ENCODE data around the gene TMEM121B.
"Not testable (repeated sequence)": the region's sequence is repeated elsewhere in the genome, so short reads cannot be mapped to it uniquely, and the experiment has no call there.

The TMEM121B gene

DNA sequence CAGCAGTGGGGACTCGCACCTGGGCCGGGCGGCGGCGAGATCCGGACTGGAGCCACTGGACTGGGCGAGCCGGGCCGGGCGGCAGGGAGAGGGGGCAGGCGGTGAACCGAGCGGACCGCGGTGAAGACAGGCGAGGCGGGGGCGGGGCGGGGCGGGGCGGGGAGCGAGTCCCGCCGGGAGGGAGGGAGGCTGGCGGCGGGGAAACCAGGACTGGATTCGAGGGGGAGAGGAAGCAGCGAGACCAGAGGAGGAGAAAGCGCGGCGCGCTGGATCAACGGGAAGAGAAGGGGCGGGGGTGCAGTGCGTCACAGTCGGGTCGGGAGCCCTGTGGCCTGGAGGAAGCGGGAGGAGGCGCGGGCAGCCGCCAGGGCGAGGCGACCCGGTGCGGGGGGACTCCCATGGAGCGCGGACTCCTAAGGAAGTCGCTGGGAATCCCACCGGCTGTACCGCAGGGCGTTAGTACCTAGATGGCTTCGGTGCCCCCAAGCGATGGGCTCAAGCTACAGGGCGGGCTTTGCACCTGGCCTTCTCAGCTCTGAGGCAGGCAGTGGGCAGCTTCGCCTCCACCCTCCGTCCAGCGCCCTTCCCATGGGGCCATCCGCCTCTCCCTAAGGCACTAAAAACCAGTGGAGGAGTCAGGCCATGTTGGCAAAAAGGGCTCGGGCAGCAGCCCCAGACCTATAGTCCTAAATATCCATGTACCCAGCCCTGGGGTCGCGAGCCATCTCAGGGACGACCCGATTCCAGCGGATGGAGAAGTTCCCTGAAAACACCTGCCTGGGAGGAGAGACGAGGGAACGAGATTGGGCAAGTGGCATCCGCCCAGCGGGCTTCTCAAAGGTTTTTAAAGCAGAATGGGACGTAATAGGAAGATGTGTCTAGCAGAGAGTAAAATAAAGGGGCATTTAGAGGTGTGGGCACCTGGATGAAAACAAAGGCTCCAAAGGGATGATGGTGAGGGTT is at the start of gene TMEM121B:
TSS of gene TMEM121B (minus strand) at position 128 of the 963 bp plus-strand sequence. CDS start 233 bp downstream, outside the sequence.
- DNase-seq = peak; percentile 22

DNA sequence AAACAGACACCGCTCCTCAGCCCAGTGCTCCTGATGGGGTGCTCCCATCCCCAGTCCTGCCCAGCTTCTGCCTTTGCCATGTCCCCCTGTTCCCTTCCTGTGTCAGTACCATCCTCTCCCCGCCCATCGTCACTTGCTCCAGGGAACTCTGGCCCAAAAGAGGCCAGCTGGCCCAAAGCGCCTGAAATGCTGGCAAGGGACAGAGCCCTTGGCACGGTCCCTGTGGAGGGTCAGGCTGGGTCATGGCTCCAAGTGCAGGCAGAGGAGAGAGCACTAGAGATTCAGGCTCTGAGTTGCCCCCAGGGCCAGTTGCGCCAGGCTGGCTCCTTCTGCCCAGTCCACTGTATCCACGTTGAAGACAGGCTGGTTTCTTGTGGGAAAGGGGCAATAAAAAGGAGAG is 46.3 kb upstream of the TMEM121B start:
- DNase-seq = no peak

DNA sequence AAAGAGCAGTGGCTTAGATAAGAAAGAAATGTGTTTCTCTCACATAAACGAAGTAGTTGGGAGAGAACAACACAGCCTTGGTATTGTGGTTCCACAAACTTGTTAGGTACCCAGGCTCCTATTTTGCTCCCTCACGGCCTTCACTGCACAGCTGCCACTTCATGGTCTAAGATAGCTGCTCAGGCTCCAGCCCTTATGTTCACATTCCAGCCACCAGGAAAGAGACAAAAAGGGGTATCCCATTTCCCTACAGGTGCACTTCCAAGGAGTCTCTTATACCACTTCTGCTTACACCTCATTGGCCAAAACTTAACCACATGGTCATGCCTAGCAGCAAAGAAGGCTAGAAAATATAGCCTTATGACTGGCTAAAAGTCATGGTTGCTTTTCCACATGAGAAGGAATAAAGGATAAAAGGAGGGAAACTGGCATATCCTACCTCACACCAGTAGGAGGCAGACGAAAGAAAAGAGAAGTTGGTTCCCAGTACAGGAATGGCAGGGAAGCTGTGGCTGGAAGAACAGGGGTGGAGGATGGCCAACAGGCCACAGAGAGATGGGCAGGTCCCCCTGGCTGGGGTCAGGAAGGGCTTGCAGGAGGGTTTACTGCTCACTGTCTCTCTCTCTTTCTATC is 43.3 kb upstream of the TMEM121B start:
- DNase-seq = no peak

DNA sequence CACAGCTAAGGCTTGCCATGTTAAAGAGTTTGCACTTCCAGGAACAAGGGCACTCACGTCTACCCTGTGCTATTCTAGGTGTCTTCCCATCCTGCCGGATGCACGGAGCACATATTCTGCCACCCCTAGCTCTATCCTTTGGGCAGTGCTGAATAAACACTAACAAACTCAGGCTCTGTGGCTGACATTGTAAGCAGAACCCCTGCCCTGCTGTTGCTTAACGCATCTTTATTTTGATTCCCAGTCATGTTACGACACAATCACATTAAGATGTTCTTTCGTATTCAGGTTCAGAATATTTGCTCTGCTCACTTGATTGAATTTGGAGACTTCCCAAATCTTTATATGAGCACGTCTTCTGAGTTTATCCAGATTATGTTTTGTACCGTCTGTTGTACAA is 41.6 kb upstream of the TMEM121B start:
- DNase-seq = no peak

DNA sequence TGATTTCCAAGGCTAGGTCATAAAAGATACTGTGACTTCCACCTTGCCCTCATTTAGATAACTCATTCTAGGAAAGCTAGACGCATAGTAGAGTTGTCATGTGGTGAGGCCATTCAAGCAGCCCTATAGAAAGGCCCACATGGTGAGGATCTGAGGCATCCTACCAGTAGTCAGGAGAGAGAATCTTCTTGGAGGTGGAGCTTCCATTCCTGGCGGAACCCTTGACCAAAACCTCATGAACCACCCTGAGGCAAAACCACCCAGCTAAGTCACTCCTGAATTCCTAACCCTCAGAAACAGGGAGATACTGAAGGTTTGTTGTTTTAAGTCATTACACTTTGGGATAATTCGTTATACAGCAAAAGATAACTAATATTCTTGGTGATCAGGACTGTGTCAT is 40.8 kb upstream of the TMEM121B start:
- no peak for DNase-seq

DNA sequence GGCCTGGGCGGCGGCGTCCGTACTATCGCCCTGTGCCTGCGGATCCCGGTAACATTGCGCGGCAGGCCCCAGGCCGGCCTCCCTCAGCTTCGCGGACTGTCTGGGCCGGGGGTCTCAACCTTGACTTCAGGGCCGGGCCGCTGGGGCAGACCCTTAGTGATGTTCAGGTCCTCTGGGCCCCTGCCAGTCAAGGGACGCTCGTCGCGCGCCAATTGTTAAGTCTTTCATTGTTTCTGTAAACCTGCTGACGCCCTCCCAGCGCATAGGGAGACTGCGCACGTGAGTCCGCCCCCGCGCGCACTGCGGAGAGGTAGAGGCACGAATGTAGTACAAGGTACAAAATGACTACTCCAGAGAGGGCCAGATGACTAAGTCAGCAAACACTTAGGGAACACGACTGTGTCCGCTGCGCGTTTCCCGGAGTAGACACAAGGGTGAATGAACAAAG is 38.4 kb upstream of the TMEM121B start:
- DNase-seq = peak; percentile 80

DNA sequence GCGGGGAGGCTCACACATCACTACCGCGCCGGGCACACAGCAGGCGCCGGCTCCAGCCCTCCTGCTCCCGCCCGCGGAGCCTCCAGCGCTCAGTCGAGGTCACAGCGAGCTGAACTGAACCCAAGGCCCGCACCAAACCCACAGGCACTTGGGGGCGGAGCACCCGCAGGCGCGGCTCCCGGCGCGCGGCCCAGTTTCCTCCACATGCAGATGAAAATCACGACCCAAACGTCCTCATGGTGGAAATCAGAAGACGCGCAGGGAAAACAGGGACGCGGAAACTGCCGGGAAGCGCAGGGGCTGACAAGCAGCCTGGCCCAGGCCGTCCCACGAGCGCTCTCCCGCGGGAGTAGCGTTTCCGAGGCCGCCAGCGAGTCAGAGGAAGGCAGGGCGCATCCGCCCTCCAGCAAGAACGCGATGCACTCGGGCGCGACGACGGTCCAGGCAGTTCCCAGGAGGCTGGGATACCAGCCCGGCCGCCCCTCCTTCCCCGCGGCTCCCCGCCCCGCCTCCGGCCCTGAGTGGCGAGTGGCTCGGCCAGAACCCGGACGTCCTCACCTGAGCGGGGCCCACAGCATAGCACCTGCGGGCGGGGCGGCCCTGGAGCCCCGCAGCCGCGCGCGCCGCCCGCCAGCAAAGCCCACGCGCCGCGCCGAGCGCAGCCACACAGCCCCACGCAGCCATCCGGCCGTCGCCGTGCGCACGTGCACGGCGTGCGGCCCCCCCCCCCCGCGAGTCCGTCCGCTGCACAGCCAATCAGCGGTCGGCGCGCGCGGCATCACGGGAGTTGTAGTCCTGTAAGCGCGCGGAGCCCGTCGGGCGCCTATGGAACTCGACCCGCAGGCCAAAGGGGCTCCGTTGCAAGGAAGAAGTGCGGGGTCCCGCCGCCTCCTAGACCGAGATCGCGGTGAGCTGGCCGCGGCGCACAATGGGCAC is 37.7 kb upstream of the TMEM121B start, which contains the start of gene HDHD5:
TSS of gene HDHD5 (minus strand) at position 710 of the 936 bp plus-strand sequence. CDS start at position 684, 26 bp downstream.
- peak; percentile 93 for DNase-seq

DNA sequence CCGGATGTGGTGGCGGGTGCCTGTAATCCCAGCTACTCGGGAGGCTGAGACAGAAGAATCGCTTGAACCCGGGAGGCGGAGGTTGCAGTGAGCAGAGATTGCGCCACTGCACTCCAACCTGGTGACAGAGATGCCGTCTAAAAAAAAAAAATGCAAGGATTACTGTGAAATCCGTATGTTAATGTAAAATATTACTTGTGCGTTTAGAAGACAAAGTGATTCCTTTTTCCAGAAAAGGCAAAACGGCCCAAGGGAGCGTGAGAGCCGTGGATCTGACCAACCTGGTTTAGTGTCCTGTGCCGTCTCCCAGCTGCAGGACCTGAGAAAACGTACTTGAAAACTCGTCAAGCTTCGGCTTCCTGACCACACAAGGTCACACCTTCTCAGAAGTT is 37.0 kb upstream of the TMEM121B start:
- no peak for DNase-seq

DNA sequence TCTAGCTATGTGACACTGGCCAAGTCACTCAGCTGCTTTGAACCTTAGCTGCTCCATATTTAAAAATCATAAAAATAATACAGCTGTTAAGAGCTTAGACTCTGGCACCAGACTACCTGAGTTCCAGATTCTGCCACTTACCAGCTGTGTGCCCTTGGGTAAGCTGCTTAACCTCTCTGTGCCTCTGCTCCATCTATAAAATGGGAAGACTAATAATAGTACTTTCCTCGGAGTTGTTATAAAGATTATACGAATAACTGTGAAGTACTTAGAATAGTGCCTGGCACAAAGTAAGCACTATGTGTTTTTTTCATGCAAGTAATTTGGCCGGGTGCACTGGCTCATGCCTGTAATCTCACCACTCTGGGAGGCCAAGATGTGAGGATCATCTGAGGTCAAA is 36.6 kb upstream of the TMEM121B start:
- DNase-seq = no peak

DNA sequence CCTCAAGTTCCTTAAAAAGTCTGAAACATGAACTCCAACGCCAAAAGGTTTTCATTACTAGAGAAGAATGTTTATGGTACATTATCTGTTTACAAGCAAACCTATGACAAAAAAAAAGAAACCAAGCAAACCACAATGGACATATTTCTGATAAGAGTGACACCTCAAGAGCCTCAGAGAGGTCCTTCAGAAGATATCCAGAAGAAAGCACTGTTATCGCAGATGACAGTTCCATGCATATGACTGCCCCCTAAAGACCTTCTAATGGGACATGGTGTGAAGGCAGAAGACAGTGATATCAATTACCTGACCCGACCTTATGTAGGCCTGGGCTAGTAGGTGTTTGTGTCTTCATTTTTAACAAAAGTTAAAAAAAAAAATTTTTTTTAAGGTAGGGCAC is 34.8 kb upstream of the TMEM121B start:
- DNase-seq = no peak

DNA sequence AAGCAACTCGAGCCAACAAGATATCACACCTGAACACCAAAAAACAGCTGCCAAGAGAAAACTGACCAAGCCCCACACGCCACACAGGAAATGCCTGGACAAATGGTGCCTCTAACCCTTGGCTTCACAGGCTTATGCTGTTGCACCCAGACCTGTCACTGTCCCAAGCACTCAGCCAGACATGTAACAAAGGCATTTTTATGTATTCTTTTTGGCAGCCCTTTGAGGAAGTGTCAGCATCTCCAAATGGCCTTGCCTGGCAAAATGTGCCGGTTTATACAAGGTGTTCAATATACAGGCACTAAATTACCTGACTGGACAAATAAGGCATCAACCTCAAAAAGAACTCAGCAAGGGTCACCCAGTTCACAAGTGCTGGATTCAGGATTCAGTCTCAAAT is 31.8 kb upstream of the TMEM121B start:
- DNase-seq = no peak

DNA sequence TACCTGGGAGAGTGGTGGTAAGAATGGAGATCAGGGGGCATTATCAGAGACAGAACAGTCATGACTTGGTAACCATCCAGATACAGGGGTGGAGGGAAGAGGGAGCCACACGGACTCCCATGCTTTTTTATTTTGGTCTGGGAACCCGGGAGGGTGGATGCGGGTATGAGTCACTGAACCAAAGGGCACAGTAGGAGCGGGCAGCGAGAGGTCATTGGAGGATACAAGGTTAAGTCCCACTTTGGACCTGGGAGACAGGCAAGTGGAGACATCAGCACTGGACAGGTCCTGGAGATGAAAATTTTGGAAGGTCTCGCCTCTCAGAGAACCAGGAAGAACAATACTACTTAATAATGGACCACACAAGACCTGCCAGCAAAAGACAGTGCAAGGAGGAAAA is 31.2 kb upstream of the TMEM121B start:
- DNase-seq = no peak

DNA sequence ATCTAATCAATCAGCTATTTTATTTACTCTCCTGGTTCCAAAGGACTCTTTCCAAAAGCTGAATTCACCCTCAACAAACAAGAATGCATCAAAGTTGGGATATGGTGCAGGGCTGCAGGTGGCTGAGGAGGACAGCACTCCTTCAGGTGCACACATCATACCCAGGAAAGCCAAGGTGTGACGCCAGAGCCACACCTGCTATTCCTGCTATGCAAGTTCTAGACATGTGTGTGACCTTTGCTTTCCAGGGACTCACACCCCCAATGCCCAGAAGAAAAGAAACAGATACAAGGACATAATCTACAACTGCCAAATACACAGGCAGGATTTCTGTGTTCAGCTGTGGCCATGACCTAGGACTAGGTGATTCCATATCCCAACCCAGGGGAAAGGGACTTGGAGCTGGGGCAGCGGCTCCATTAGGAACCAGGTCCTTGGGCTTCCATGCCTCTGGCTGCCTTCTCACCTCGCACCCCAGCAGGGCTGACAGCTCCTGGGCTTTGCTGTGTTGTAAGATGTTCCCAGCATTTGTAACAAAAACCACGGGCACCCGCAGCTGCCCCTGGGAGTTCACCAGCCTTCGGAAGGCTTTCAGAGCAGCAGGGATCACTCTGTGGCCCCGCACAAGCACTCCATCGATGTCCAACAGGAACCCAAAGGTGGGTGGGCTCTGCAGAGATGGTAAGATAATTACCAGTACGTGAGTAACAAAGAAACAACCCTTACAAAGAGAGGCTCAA is 28.1 kb upstream of the TMEM121B start:
- DNase-seq = no peak

DNA sequence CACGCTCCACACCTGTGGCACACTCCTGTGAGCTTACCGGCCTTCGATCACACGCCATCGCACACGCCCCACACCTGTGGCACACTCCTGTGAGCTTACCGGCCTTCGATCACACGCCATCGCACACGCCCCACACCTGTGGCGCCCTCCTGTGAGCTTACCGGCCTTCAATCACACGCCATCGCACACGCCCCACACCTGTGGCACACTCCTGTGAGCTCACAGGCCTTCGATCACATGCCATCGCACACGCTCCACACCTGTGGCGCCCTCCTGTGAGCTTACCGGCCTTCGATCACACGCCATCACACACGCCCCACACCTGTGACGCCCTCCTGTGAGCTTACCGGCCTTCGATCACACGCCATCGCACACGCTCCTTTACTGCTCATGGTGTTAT is 26.3 kb upstream of the TMEM121B start:
- DNase-seq = not testable (repeated sequence)

DNA sequence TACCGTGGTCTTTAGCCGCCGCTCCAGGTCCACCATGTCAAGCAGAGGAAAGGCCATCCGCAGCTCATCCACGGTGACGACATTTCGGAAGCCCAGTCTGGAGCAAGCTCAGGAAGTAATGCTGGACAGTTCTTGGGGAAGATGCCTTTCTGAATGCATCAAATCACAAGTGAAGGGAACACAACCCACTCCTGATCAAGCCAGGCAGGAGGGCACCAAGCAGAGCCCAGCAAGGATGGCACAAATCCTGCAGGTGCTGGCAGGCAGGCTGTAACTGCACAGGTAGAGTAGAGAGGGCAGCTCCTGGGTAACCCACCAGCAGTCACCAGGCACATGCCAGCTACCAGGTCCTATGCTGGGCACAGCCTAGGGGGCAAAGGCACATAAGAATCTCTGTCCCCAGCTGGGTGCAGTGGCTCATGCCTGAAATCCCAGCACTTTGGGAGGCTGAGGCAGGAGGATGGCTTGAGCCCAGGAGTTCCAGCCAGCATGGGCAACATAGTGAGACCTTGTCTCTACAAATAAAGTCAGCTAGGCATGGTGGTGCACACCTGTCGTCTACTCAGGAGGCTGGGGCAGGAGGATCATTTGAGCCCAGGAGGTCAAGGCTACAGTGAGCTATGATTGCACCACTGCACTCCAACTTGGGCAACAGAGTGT is 24.0 kb upstream of the TMEM121B start:
- no peak for DNase-seq

DNA sequence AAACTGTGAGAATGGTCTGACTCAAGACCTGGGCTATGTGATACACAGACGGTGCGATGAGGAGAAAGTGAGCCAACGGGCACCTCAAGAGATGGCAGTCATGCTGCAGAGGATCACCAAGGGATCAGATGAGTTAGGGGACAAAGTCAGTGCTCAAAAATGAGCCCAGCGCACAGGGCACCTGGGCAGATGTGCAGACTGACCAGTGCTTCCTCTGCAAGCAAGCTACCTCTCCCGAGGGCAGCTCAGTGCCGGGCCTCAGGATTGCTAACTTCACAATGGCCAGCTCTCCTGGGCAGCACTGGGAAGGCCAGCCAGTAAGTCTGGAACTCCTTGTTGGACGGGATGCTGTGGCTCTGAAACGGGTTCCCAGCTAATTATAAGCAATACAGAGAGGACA is 22.7 kb upstream of the TMEM121B start:
- no peak for DNase-seq

DNA sequence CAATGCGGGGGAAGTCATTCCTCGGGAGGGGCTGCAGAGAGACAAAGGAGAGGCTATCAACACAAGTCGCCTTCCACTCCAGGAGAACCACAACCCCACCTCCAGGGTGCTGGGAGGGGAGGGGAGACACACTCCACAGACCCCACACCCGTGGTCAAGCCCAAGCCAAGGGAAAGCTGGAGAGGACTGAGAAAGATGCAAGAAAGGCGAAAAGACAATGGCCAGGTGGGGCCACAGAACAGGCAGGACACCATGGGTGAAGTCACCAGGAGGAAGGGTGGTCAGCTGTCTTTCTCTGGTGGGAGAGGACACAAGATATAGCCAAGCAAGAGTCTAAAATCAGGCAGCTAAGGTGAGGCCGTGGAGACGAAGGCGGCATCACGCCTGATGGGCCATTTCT is 21.9 kb upstream of the TMEM121B start:
- no peak for DNase-seq

DNA sequence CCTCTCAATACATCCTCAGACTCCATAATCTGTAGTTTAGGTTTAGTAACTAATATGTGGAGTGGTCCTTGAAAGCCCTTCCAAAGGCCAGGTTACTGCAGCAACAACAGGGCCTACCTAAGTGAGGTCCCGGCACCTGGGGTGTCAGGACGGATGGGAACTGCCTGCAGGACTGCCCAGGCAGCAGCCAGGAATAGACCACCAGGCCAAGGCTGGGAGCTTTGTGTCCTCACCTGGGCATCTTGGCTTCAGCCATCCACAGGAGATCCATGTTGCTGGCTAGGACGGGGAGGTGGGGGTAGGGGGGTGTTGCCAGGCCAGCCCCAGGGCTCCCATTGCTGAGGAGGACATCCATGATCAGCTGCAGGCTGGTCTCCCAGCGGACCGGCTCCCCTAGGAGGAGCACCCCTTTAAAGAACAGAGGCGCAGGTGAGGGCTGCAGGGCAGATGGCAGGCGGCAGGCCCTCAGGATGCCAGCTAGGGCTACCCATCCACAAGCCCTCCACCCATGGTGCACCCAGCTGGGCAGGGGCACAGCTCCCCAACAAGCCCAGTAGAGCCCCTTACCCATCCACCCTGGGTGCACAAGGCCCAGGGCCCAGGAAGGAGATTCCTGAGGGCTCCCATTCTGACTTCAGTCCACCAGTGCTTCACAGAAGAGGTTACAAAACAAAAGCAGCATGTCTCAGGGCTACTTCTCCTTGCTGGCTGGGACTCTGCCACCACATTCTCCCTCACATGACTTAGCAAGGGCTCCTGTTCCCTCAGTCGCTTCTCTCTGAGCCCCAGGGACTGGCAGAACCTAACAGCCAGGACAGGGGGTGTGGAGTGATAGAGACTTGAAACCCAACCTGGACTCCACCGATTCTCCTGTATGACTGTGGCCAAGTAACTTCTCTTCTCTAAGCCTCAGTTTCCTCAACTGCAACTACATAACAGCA is 19.9 kb upstream of the TMEM121B start:
- DNase-seq = no peak

DNA sequence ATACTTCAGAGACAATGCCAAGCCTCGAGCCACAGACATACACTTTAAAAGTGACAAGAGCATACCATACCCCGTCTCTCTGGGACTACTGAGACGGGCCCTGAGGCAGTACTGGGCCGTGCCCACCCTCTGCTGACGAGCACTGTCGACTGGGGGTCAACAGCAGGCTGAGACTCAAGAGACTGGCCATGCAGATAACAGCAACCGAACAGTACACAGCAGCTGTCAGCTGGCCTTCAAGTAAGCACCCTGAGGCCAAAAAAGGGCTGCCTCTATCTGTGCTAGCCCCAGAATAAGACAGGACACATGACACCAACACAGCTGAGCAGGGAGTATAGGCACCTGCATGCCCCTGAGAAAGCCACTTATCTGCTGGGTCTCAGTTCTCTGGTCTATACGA is 18.9 kb upstream of the TMEM121B start:
- DNase-seq = no peak

DNA sequence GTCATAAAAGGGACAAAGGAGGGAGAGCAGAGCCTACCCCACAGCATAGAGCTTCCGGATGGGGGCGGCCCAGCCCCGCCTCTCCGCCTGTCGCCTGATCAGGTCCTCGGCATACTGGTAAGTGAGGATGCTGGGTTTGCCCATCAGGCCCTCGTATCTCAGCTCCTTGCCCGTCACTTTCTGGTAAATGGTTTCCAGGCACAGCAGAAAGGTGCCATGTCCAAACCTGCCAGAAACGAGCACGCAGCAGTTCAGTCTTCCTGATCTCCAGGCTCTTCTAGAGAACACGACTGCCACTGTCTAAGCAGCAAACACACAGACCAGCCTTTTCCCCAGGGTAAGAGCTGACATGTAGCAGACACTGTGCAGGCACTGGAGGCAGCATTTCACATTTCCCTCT is 17.4 kb upstream of the TMEM121B start:
- DNase-seq = no peak
